Large intestine (tissue), 3 donors: ENCODE measurements around the gene SLC27A6. TPM values are rescaled to one million over a fixed set of nuclear protein-coding genes. Genes with fewer than 3 reads are reported as not detected.
"Not testable (repeated sequence)": the region's sequence is repeated elsewhere in the genome, so short reads cannot be mapped to it uniquely, and the experiment has no call there.

Experiments
- DNase-seq, 2 donors: peaks; one replicate each; pipeline versions ENCODE4 v3.0.0 to v3.0.0-alpha.2; 2013
- H3K27ac ChIP-seq: one replicate; pipeline ENCODE4 v1.5.1; 2013; ENCODE audit warnings: low read length
- H3K27me3 ChIP-seq: 2 replicates; pipeline ENCODE4 v1.6.1; 2013; ENCODE audit warnings: low read length; ENCODE audit not compliant: control insufficient read depth, insufficient read depth
- H3K36me3 ChIP-seq: 2 replicates; pipeline ENCODE4 v1.6.1; 2013; ENCODE audit warnings: low read length; ENCODE audit not compliant: control insufficient read depth, insufficient read depth
- H3K4me1 ChIP-seq: one replicate; pipeline ENCODE4 v1.6.1; 2013; ENCODE audit warnings: low read length; ENCODE audit not compliant: control insufficient read depth, insufficient read depth
- H3K4me3 ChIP-seq: one replicate; pipeline ENCODE4 v1.5.1; 2013; ENCODE audit warnings: low read length
- H3K9me3 ChIP-seq: one replicate; pipeline ENCODE4 v1.6.1; 2013; ENCODE audit warnings: mild to moderate bottlenecking, low read depth, low read length, moderate library complexity; ENCODE audit not compliant: control insufficient read depth
- WGBS: methylation state at CpG from one replicate; pipeline ENCODE4 v1.1.5; 2013; ENCODE audit warnings: low lambda C conversion rate; ENCODE audit not compliant: insufficient coverage; 5-methylcytosine and 5-hydroxymethylcytosine counted together
- polyA plus RNA-seq: library from polyadenylated mRNA; unstranded; fragments of 120-200 nt; gene quantifications from one replicate; pipeline ENCODE4 v1.2.1, GENCODE V29; 2013

SLC27A6 gene
- polyA plus RNA-seq, 1 donor, result 3.3 TPM

- not testable (repeated sequence) for H3K4me3 ChIP-seq, DNase-seq, H3K27me3 ChIP-seq, H3K9me3 ChIP-seq, H3K27ac ChIP-seq, H3K36me3 ChIP-seq, H3K4me1 ChIP-seq
- 90% methylated on average over 2 of the region's 6 CpGs for WGBS
These were observed 14.0 kb upstream of the SLC27A6 start for GRCh38 chr5:128951301-128951700.

- WGBS, result no CpG with 5 or more reads among the region's 2 CpGs
These were observed 9.1 kb upstream of the SLC27A6 start for GRCh38 chr5:128956164-128956563.

GRCh38 chr5:128962211-128962610, 3.1 kb upstream of the SLC27A6 start:
- Histone ChIP-seq H3K27ac (no peak overlapping the region), H3K4me3 (no peak overlapping the region), H3K9me3 (no peaks in the 10 kb centered on the region), H3K27me3 (peaks cover 17% of the 10 kb centered on the region), H3K36me3 (no peaks in the 10 kb centered on the region), H3K4me1 (no peaks in the 10 kb centered on the region)
- DNase-seq, result no peak
- WGBS, result 93% methylated on average over 2 of the region's 6 CpGs

More at GRCh38 chr5:128956164-128956563, 9.1 kb upstream of the SLC27A6 start:
- Histone ChIP-seq H3K4me1 (no peaks in the 10 kb centered on the region), H3K36me3 (no peaks in the 10 kb centered on the region), H3K9me3 (no peaks in the 10 kb centered on the region), H3K4me3 (no peak overlapping the region), H3K27ac (no peak overlapping the region), H3K27me3 (no peaks in the 10 kb centered on the region)
- no peak for DNase-seq

GRCh38 chr5:128965638-128966302, 482 bp downstream of the SLC27A6 start:
- Histone ChIP-seq H3K4me3 (peak overlapping the region; percentile 38), H3K4me1 (no peaks in the 10 kb centered on the region), H3K27ac (no peak overlapping the region), H3K36me3 (no peaks in the 10 kb centered on the region), H3K27me3 (peaks cover 17% of the 10 kb centered on the region), H3K9me3 (no peaks in the 10 kb centered on the region)
- WGBS, result 100% methylated on average over 2 of the region's 24 CpGs
- no peak for DNase-seq

GRCh38 chr5:128966375-128966774, 1.1 kb downstream of the SLC27A6 start:
- H3K9me3 ChIP-seq, result no peaks in the 10 kb centered on the region
- no peak overlapping the region for H3K4me3 ChIP-seq
- H3K4me1 ChIP-seq, result no peaks in the 10 kb centered on the region
- H3K36me3 ChIP-seq, result no peaks in the 10 kb centered on the region
- no CpG with 5 or more reads among the region's 12 CpGs for WGBS
- no peak for DNase-seq
- peaks cover 17% of the 10 kb centered on the region for H3K27me3 ChIP-seq
- no peak overlapping the region for H3K27ac ChIP-seq

- Histone ChIP-seq H3K27ac (no peak overlapping the region), H3K4me1 (no peaks in the 10 kb centered on the region), H3K36me3 (no peaks in the 10 kb centered on the region), H3K9me3 (no peaks in the 10 kb centered on the region), H3K27me3 (peaks cover 17% of the 10 kb centered on the region), H3K4me3 (no peak overlapping the region)
- 80% methylated on average over 2 of the region's 3 CpGs for WGBS
- no peak for DNase-seq
These were observed 1.6 kb downstream of the SLC27A6 start for GRCh38 chr5:128966846-128967245.

- H3K4me3 ChIP-seq, result no peak overlapping the region
- H3K4me1 ChIP-seq, result no peaks in the 10 kb centered on the region
- DNase-seq, result no peak
- no peaks in the 10 kb centered on the region for H3K9me3 ChIP-seq
- no peak overlapping the region for H3K27ac ChIP-seq
- no CpG with 5 or more reads among the region's 9 CpGs for WGBS
- no peaks in the 10 kb centered on the region for H3K27me3 ChIP-seq
- no peaks in the 10 kb centered on the region for H3K36me3 ChIP-seq
These were observed 8.0 kb downstream of the SLC27A6 start for GRCh38 chr5:128973244-128973643.

- 0% methylated on average over 1 of the region's 1 CpG for WGBS
- no peak overlapping the region for H3K27ac ChIP-seq
- no peaks in the 10 kb centered on the region for H3K9me3 ChIP-seq
- H3K4me1 ChIP-seq, result no peaks in the 10 kb centered on the region
- no peaks in the 10 kb centered on the region for H3K36me3 ChIP-seq
- no peaks in the 10 kb centered on the region for H3K27me3 ChIP-seq
- H3K4me3 ChIP-seq, result no peak overlapping the region
- no peak for DNase-seq
These were observed 9.3 kb downstream of the SLC27A6 start for GRCh38 chr5:128974567-128974966.

GRCh38 chr5:128979761-128980160, 14.5 kb downstream of the SLC27A6 start:
- Histone ChIP-seq H3K36me3 (no peaks in the 10 kb centered on the region), H3K27ac (no peak overlapping the region), H3K27me3 (no peaks in the 10 kb centered on the region), H3K4me3 (no peak overlapping the region), H3K9me3 (no peaks in the 10 kb centered on the region), H3K4me1 (no peaks in the 10 kb centered on the region)
- DNase-seq, result no peak
- whole genome bisulfite sequencing, result 100% methylated on average over 1 of the region's 1 CpG

GRCh38 chr5:128980917-128981316, 15.6 kb downstream of the SLC27A6 start:
- H3K4me1 ChIP-seq, result no peaks in the 10 kb centered on the region
- WGBS, result no CpG with 5 or more reads among the region's 3 CpGs
- DNase-seq, result no peak
- H3K9me3 ChIP-seq, result no peaks in the 10 kb centered on the region
- no peak overlapping the region for H3K27ac ChIP-seq
- no peaks in the 10 kb centered on the region for H3K27me3 ChIP-seq
- H3K4me3 ChIP-seq, result no peak overlapping the region
- no peaks in the 10 kb centered on the region for H3K36me3 ChIP-seq

GRCh38 chr5:128984480-128984879, 19.2 kb downstream of the SLC27A6 start:
- Histone ChIP-seq H3K4me1 (no peaks in the 10 kb centered on the region), H3K9me3 (no peaks in the 10 kb centered on the region), H3K27me3 (no peaks in the 10 kb centered on the region), H3K27ac (no peak overlapping the region), H3K36me3 (no peaks in the 10 kb centered on the region), H3K4me3 (no peak overlapping the region)
- no peak for DNase-seq
- no CpG with 5 or more reads among the region's 1 CpG for WGBS
